GM12878 (cell line): ENCODE data around the gene PPOX. TPM values are rescaled to one million over a fixed set of nuclear protein-coding genes. Genes with fewer than 3 reads are reported as not detected.

Experiments used
- ATAC-seq: fragments of 200-7000 bp; cut with Tn5 transposase; 3 replicates; pipeline ENCODE4 v1.9.1; 2020; ENCODE audit warnings: mild to moderate bottlenecking, moderate library complexity
- BruUV-seq: library from RNA; stranded (reverse); fragments of 400-500 nt; replicated peaks from 2 replicates; lab custom pipeline; 2021; lab: Mats Ljungman, UMichigan
- CTCF ChIA-PET: fragments of 300-600 bp; sonication (Branson Sonifier 250); formaldehyde crosslinking; extraction: SDS; loops from one replicate; lab custom pipeline; 2021; ENCODE audit warnings: inconsistent platforms; lab: Yijun Ruan, JAX
- POLR2A ChIA-PET: fragments of 350-600 bp; formaldehyde crosslinking; extraction: SDS; loops from one replicate; lab custom pipeline; 2021; ENCODE audit warnings: inconsistent platforms; lab: Charles Lee
- RAD21 ChIA-PET: fragments of 300-600 bp; sonication (Branson Sonifier 250); formaldehyde crosslinking; loops from one replicate; lab custom pipeline; 2023; ENCODE audit warnings: antibody characterized with exemption; ENCODE audit not compliant: unreplicated experiment; lab: Charles Lee
- SMC1A ChIA-PET: fragments of 300-600 bp; sonication (Branson Sonifier 250); formaldehyde crosslinking; loops from one replicate; lab custom pipeline; 2023; ENCODE audit not compliant: unreplicated experiment, uncharacterized antibody; lab: Charles Lee
- DNase-seq: peaks from one replicate; pipeline ENCODE4 v3.0.0-alpha.2; 2011; ENCODE audit warnings: low read depth, low spot score
- FAIRE-seq: peaks from 3 replicates; lab custom pipeline; 2011; peaks lifted over from hg19 to GRCh38; lab: Jason Lieb, UNC
- H2AFZ ChIP-seq: 2 replicates; pipeline ENCODE4 v1.6.0; 2011; ENCODE audit warnings: low read depth, low read length, control low read depth; ENCODE audit not compliant: control insufficient read depth
- H3K27ac ChIP-seq: 2 replicates; pipeline ENCODE4 v1.5.1; 2011; ENCODE audit warnings: control low read depth; ENCODE audit not compliant: control insufficient read depth, insufficient read depth
- H3K27me3 ChIP-seq, 2 experiments: replicated peaks in 1 of 2; 2 replicates each; pipeline versions ENCODE4 v1.6.0 to v1.6.1; 2011; ENCODE audit warnings: low read length in 1 of 2; ENCODE audit not compliant: control insufficient read depth in 2 of 2, insufficient read depth in 2 of 2
- H3K36me3 ChIP-seq, 2 experiments: 2 replicates each; pipeline ENCODE4 v1.5.1; 2011; ENCODE audit warnings: low read length in 1 of 2; ENCODE audit not compliant: control insufficient read depth in 2 of 2, insufficient read depth in 2 of 2
- H3K4me1 ChIP-seq: 2 replicates; pipeline ENCODE4 v1.6.1; 2011; ENCODE audit warnings: mild to moderate bottlenecking, low read length, moderate library complexity, mixed read lengths; ENCODE audit not compliant: control insufficient read depth, insufficient read depth
- H3K4me2 ChIP-seq: 2 replicates; pipeline ENCODE4 v1.6.0; 2011; ENCODE audit warnings: control low read depth; ENCODE audit not compliant: control insufficient read depth, insufficient read depth
- H3K4me3 ChIP-seq: fragments of 200-600 bp; sonication (generic); 2 replicates; pipeline ENCODE4 v1.5.1; 2016
- H3K79me2 ChIP-seq: 2 replicates; pipeline ENCODE4 v1.6.0; 2011; ENCODE audit warnings: low read length; ENCODE audit not compliant: control insufficient read depth, insufficient read depth
- H3K9ac ChIP-seq: 2 replicates; pipeline ENCODE4 v1.8.0; 2011; ENCODE audit warnings: low read length, control low read depth, mixed read lengths; ENCODE audit not compliant: control insufficient read depth, insufficient read depth
- H3K9me3 ChIP-seq: replicated peaks from 3 replicates; pipeline ENCODE4 v1.5.1; 2011; ENCODE audit warnings: mild to moderate bottlenecking, low read length; ENCODE audit not compliant: control insufficient read depth, insufficient read depth
- H4K20me1 ChIP-seq: 2 replicates; pipeline ENCODE4 v1.6.0; 2011; ENCODE audit not compliant: control insufficient read depth, insufficient read depth
- BCL11A ChIP-seq: IDR thresholded peaks from 2 replicates; pipeline ENCODE4 v1.6.1; 2011; ENCODE audit warnings: low read depth, low read length
- E2F8 ChIP-seq: fragments of 450-650 bp; IDR thresholded peaks from 2 replicates; pipeline ENCODE4 v1.6.1; 2018; ENCODE audit warnings: mild to moderate bottlenecking, low read depth, moderate library complexity; ENCODE audit not compliant: partially characterized antibody
- E4F1 ChIP-seq: fragments of 450-650 bp; IDR thresholded peaks from 2 replicates; pipeline ENCODE4 v1.6.1; 2018; ENCODE audit warnings: borderline replicate concordance, mild to moderate bottlenecking; ENCODE audit not compliant: partially characterized antibody
- MEF2B ChIP-seq: fragments of 450-650 bp; IDR thresholded peaks from 2 replicates; pipeline ENCODE4 v1.6.1; 2018; ENCODE audit warnings: mild to moderate bottlenecking, moderate library complexity; ENCODE audit not compliant: partially characterized antibody, poor library complexity, severe bottlenecking
- NRF1 ChIP-seq: conservative IDR thresholded peaks from 2 replicates; pipeline ENCODE4 v1.6.1; 2011; ENCODE audit warnings: mild to moderate bottlenecking, low read depth, low read length, improper control_type of control experiment
- POLR2A ChIP-seq: IDR thresholded peaks from 2 replicates; pipeline ENCODE4 v1.6.1; 2011; ENCODE audit warnings: low read depth, mild to moderate bottlenecking, low read length
- RAD21 ChIP-seq: IDR thresholded peaks from 2 replicates; pipeline ENCODE4 v1.6.1; 2011; ENCODE audit warnings: mild to moderate bottlenecking, low read depth, low read length, moderate library complexity; ENCODE audit not compliant: insufficient read depth
- RCOR1 ChIP-seq: conservative IDR thresholded peaks from 2 replicates; pipeline ENCODE4 v1.6.1; 2012; ENCODE audit warnings: low read depth, low read length, improper control_type of control experiment
- SREBF1 ChIP-seq: IDR thresholded peaks from 2 replicates; pipeline ENCODE4 v1.6.1; 2012; ENCODE audit warnings: mild to moderate bottlenecking, low read length
- STAT1 ChIP-seq: fragments of 450-650 bp; conservative IDR thresholded peaks from 2 replicates; pipeline ENCODE4 v1.6.1; 2014; ENCODE audit warnings: antibody characterized with exemption, mild to moderate bottlenecking
- WGBS: methylation state at CpG from one replicate; pipeline ENCODE4 v1.1.6; 2016; ENCODE audit warnings: low lambda C conversion rate; ENCODE audit not compliant: insufficient replicate concordance, insufficient coverage; ENCODE audit errors: missing lambda C conversion rate; 5-methylcytosine and 5-hydroxymethylcytosine counted together
- in situ Hi-C: fragments of 300-500 bp; cut with MboI; formaldehyde crosslinking; loops from 9 replicates; pipeline ENCODE4 v1.14.3; 2018; ENCODE audit warnings: mixed read lengths
- intact Hi-C: fragments of 100-400 bp; cut with micrococcal nuclease; formaldehyde crosslinking; loops from one replicate; pipeline ENCODE4 v1.14.2; 2022; ENCODE audit not compliant: unreplicated experiment
- polyA plus RNA-seq, 11 experiments: library from polyadenylated mRNA; depleted of rRNA in 4 of 11; unstranded in 6 of 11; stranded (reverse) in 5 of 11; fragments of >200 nt; fragmentation: Nextera tagmentation in 4 of 11; fragmentation: Illumina TruSeq in 1 of 11; extraction: Ambion mirVana in 4 of 11; extraction: Trizol in 1 of 11; gene quantifications; 1 replicate in 1 of 11; 2 replicates in 10 of 11; pipeline versions ENCODE4 v1.2.1 to v1.2.3, GENCODE V29; 2011 to 2016; ENCODE audit warnings: inconsistent platforms in 2 of 11, missing spikeins in 2 of 11, low read depth in 1 of 11
- total RNA-seq, 4 experiments: library from RNA; depleted of rRNA in 3 of 4; stranded (reverse); fragments of >200 nt in 3 of 4; fragmentation: Illumina TruSeq in 1 of 4; extraction: Trizol in 1 of 4; gene quantifications; 2 replicates each; pipeline versions ENCODE4 v1.2.1 to v1.2.3, GENCODE V29; 2013 to 2021
- TF ChIP-seq, protein P1 (sequence below): IDR thresholded peaks from 2 replicates; pipeline ENCODE4 v1.6.1; 2011; ENCODE audit warnings: mild to moderate bottlenecking, low read depth, low read length, moderate library complexity; ENCODE audit not compliant: insufficient replicate concordance
- TF ChIP-seq, protein P2 (sequence below): fragments of 450-650 bp; conservative IDR thresholded peaks from 2 replicates; pipeline ENCODE4 v1.6.1; 2017; ENCODE audit warnings: mild to moderate bottlenecking, moderate library complexity

The PPOX gene
- total and polyA plus RNA-seq, 10 of the 15 experiments (the other 5 are each of a cell fraction or from before 2014, with no cell fraction given) = 8.9 to 31.5 (median 20.3) TPM

- no peak for TF ChIP-seq E4F1
- no peak for TF ChIP-seq POLR2A
Observed at GRCh38 chr1:161190962-161191521, 24.8 kb downstream of the PPOX start (continued).

DNA sequence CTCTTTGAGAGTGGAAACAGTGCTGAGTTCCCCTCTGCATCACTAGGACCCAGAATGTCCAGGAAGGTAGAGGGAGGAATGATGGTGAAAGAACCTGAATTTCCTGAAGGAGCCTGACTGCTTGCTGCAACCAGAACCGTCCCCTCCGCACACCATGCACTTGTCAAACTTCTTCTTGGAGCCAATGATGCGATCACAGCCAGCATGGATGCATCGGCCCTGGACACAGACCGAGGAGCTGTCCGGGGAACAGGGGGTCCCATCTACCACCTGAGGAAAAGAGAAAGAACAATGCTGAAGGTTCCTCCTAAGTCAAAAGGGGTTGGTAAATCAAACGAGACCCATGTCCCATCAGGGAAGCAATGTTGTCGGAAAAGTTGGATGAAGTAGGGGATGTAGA is 25.7 kb downstream of the PPOX start:
- WGBS = 27% methylated on average over 8 of the region's 8 CpGs
- FAIRE-seq (no peak), DNase-seq (no peak), ATAC-seq (no peak)
- no peaks in the 10 kb centered on the region for H4K20me1 ChIP-seq
- H3K27ac ChIP-seq = no peak overlapping the region
- H3K4me1 ChIP-seq = peaks cover 27% of the 10 kb centered on the region
- RAD21 ChIA-PET = interaction anchor here (1.4 to 7.2 kb wide), 8 partner anchors 11 to 190 kb away, joined by 4 to 55 read pairs (median 5); partner anchors contain the start of genes APOA2, B4GALT3, PPOX and TOMM40L
- H3K4me2 ChIP-seq = no peak overlapping the region
- intact Hi-C loops (loop anchor here (1.0 kb wide), 3 partner anchors 33 to 190 kb away; no protein-coding TSS in a partner anchor), in situ Hi-C loops (loop anchor here (10.0 kb wide), 1 partner anchor 553 kb away; the partner anchor contains the start of gene DUSP12)
- H3K9me3 ChIP-seq = no peaks in the 10 kb centered on the region
- H2AFZ ChIP-seq = peak overlapping the region; percentile 82; the same call in 1 of the 2 replicates
- POLR2A ChIA-PET = interaction anchor here (0.7 to 1.7 kb wide), 4 partner anchors 9 to 33 kb away, joined by 3 to 9 read pairs (median 4); partner anchors contain the start of gene NDUFS2
- no peak overlapping the region for H3K4me3 ChIP-seq
- CTCF ChIA-PET = interaction anchor here (0.8 to 7.0 kb wide), 21 partner anchors 10 to 550 kb away, joined by 3 to 164 read pairs (median 7); partner anchors contain the start of genes APOA2, CFAP126, NDUFS2 and PPOX
- SMC1A ChIA-PET = interaction anchor here (0.9 to 5.3 kb wide), 13 partner anchors 10 to 547 kb away, joined by 3 to 55 read pairs (median 6); partner anchors contain the start of genes NDUFS2, PPOX and TOMM40L
- no peaks in the 10 kb centered on the region for H3K27me3 ChIP-seq
- no peaks in the 10 kb centered on the region for H3K79me2 ChIP-seq
- H3K36me3 ChIP-seq = no peaks in the 10 kb centered on the region
- BruUV-seq = no TSS peak
- H3K9ac ChIP-seq = no peak overlapping the region
- TF ChIP-seq, protein P1, sequence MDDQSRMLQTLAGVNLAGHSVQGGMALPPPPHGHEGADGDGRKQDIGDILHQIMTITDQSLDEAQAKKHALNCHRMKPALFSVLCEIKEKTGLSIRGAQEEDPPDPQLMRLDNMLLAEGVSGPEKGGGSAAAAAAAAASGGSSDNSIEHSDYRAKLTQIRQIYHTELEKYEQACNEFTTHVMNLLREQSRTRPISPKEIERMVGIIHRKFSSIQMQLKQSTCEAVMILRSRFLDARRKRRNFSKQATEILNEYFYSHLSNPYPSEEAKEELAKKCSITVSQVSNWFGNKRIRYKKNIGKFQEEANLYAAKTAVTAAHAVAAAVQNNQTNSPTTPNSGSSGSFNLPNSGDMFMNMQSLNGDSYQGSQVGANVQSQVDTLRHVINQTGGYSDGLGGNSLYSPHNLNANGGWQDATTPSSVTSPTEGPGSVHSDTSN = no peak
- TF ChIP-seq MEF2B (no peak), NRF1 (no peak), RCOR1 (no peak), BCL11A (no peak), STAT1 (no peak), SREBF1 (no peak), E2F8 (no peak), RAD21 (no peak)
- TF ChIP-seq, protein P2, sequence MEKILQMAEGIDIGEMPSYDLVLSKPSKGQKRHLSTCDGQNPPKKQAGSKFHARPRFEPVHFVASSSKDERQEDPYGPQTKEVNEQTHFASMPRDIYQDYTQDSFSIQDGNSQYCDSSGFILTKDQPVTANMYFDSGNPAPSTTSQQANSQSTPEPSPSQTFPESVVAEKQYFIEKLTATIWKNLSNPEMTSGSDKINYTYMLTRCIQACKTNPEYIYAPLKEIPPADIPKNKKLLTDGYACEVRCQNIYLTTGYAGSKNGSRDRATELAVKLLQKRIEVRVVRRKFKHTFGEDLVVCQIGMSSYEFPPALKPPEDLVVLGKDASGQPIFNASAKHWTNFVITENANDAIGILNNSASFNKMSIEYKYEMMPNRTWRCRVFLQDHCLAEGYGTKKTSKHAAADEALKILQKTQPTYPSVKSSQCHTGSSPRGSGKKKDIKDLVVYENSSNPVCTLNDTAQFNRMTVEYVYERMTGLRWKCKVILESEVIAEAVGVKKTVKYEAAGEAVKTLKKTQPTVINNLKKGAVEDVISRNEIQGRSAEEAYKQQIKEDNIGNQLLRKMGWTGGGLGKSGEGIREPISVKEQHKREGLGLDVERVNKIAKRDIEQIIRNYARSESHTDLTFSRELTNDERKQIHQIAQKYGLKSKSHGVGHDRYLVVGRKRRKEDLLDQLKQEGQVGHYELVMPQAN = no peak
